Activated CD8-positive, alpha-beta memory T cell treated with anti-CD3 and anti-CD28 coated beads, Interleukin-2, amount 50 U/mL, for 24 hours (primary cell): ENCODE results near the gene APIP.

Experiments used
- DNase-seq: peaks from one replicate; pipeline ENCODE4 v3.0.0-alpha.2; 2020; ENCODE audit errors: extremely low read depth

Gene APIP

GRCh38 chr11:34887260-34887659, 28.9 kb downstream of the APIP start:
- no peak for DNase-seq

GRCh38 chr11:34886609-34887008, 29.6 kb downstream of the APIP start:
- no peak for DNase-seq

- no peak for DNase-seq
These were observed 34.3 kb downstream of the APIP start for GRCh38 chr11:34881900-34882299.

- DNase-seq = no peak
These were observed 38.7 kb downstream of the APIP start for GRCh38 chr11:34877375-34877975.

- no peak for DNase-seq
These were observed 42.0 kb downstream of the APIP start for GRCh38 chr11:34874202-34874601.

- DNase-seq = no peak
These were observed 45.5 kb downstream of the APIP start for GRCh38 chr11:34870548-34871196.

- DNase-seq = no peak
These were observed 46.8 kb downstream of the APIP start for GRCh38 chr11:34869425-34869824.

- no peak for DNase-seq
These were observed 49.8 kb downstream of the APIP start for GRCh38 chr11:34866375-34866774.

- DNase-seq = no peak
These were observed 50.9 kb downstream of the APIP start for GRCh38 chr11:34865261-34865660.

GRCh38 chr11:34864424-34864823, 51.8 kb downstream of the APIP start:
- DNase-seq = no peak

- no peak for DNase-seq
These were observed 53.1 kb downstream of the APIP start for GRCh38 chr11:34863048-34863447.

GRCh38 chr11:34860518-34860917, 55.7 kb downstream of the APIP start:
- no peak for DNase-seq

GRCh38 chr11:34860034-34860433, 56.1 kb downstream of the APIP start:
- no peak for DNase-seq

- DNase-seq = no peak
These were observed 56.7 kb downstream of the APIP start for GRCh38 chr11:34859496-34859895.

- DNase-seq = no peak
These were observed 58.7 kb downstream of the APIP start for GRCh38 chr11:34857463-34857862.

- no peak for DNase-seq
These were observed 59.9 kb downstream of the APIP start for GRCh38 chr11:34856251-34856650.

- no peak for DNase-seq
These were observed 60.5 kb downstream of the APIP start for GRCh38 chr11:34855754-34856095.

GRCh38 chr11:34855021-34855753, 61.0 kb downstream of the APIP start:
- DNase-seq = no peak

GRCh38 chr11:34851916-34852315, 64.3 kb downstream of the APIP start:
- no peak for DNase-seq

GRCh38 chr11:34850334-34850733, 65.8 kb downstream of the APIP start:
- no peak for DNase-seq

- DNase-seq = no peak
These were observed 69.7 kb downstream of the APIP start for GRCh38 chr11:34846467-34846866.

- no peak for DNase-seq
These were observed 71.6 kb downstream of the APIP start for GRCh38 chr11:34844463-34845112.

GRCh38 chr11:34843271-34843670, 72.9 kb downstream of the APIP start:
- no peak for DNase-seq
